Keratinocyte (primary cell): ENCODE results near the gene FFAR4. TPM values are rescaled to one million over a fixed set of nuclear protein-coding genes. Genes with fewer than 3 reads are reported as not detected.

Experiments used
- DNase-seq: peaks from one replicate; pipeline ENCODE4 v3.0.0-alpha.2; 2011; ENCODE audit warnings: low read depth, missing footprints, low spot score
- FAIRE-seq: peaks from 2 replicates; lab custom pipeline; 2011; peaks lifted over from hg19 to GRCh38; lab: Jason Lieb, UNC
- H2AFZ ChIP-seq: 2 replicates; pipeline ENCODE4 v1.6.0; 2012; ENCODE audit warnings: low read length, control low read depth, inconsistent platforms; ENCODE audit not compliant: control insufficient read depth
- H3K27ac ChIP-seq: 2 replicates; pipeline ENCODE4 v1.5.1; 2011; ENCODE audit warnings: low read length; ENCODE audit not compliant: control insufficient read depth, insufficient read depth
- H3K27me3 ChIP-seq: 3 replicates; pipeline ENCODE4 v1.6.0; 2011; ENCODE audit warnings: low read length; ENCODE audit not compliant: control insufficient read depth, insufficient read depth; ENCODE audit errors: extremely low read depth
- H3K36me3 ChIP-seq, 2 experiments: 2 replicates in 1 of 2; 3 replicates in 1 of 2; pipeline ENCODE4 v1.5.1; 2011; ENCODE audit warnings: low read length in 2 of 2, mild to moderate bottlenecking in 1 of 2; ENCODE audit not compliant: control insufficient read depth in 2 of 2, insufficient read depth in 2 of 2; ENCODE audit errors: extremely low read depth in 1 of 2
- H3K4me1 ChIP-seq: 3 replicates; pipeline ENCODE4 v1.5.1; 2011; ENCODE audit warnings: low read length; ENCODE audit not compliant: control insufficient read depth, insufficient read depth; ENCODE audit errors: extremely low read depth
- H3K4me2 ChIP-seq: 3 replicates; pipeline ENCODE4 v1.6.0; 2011; ENCODE audit warnings: low read depth, low read length; ENCODE audit not compliant: control insufficient read depth, insufficient read depth; ENCODE audit errors: extremely low read depth
- H3K4me3 ChIP-seq, 3 experiments: fragments of 200-600 bp in 1 of 3; sonication (generic) in 1 of 3; 2 replicates in 2 of 3; 3 replicates in 1 of 3; pipeline ENCODE4 v1.5.1; 2011 to 2016; ENCODE audit warnings: low read length in 3 of 3, mild to moderate bottlenecking in 3 of 3, control low read depth in 2 of 3, inconsistent platforms in 1 of 3, low read depth in 1 of 3, mixed read lengths in 1 of 3, mixed run types in 1 of 3, moderate library complexity in 1 of 3; ENCODE audit not compliant: control insufficient read depth in 2 of 3, insufficient read depth in 2 of 3; ENCODE audit errors: extremely low read depth in 1 of 3
- H3K79me2 ChIP-seq: 2 replicates; pipeline ENCODE4 v1.6.0; 2012; ENCODE audit warnings: low read length; ENCODE audit not compliant: control insufficient read depth, insufficient read depth
- H3K9ac ChIP-seq: 3 replicates; pipeline ENCODE4 v1.6.0; 2011; ENCODE audit warnings: low read length; ENCODE audit not compliant: control insufficient read depth, insufficient read depth; ENCODE audit errors: extremely low read depth
- H3K9me1 ChIP-seq: 3 replicates; pipeline ENCODE4 v1.6.0; 2011; ENCODE audit warnings: low read length; ENCODE audit not compliant: control insufficient read depth, insufficient read depth; ENCODE audit errors: extremely low read depth
- H3K9me3 ChIP-seq: 2 replicates; pipeline ENCODE4 v1.5.1; 2012; ENCODE audit warnings: low read depth, low read length; ENCODE audit not compliant: control insufficient read depth
- H4K20me1 ChIP-seq: 3 replicates; pipeline ENCODE4 v1.6.0; 2011; ENCODE audit warnings: low read length; ENCODE audit not compliant: control insufficient read depth, insufficient read depth; ENCODE audit errors: extremely low read depth
- CTCF ChIP-seq, 3 experiments: IDR thresholded peaks in 1 of 3; conservative IDR thresholded peaks in 1 of 3; optimal IDR thresholded peaks in 1 of 3; 2 replicates in 2 of 3; 3 replicates in 1 of 3; pipeline versions ENCODE3 to v1.5.1; 2011; ENCODE audit warnings: low read length in 3 of 3, mild to moderate bottlenecking in 3 of 3, moderate library complexity in 2 of 3, control low read depth in 1 of 3, inconsistent platforms in 1 of 3; ENCODE audit not compliant: insufficient read depth in 2 of 3; ENCODE audit errors: extremely low read depth in 1 of 3
- EZH2 ChIP-seq: IDR thresholded peaks from one replicate; pipeline ENCODE4 v1.6.1; 2012; ENCODE audit warnings: inconsistent platforms, mild to moderate bottlenecking, low read length, moderate library complexity
- dilution Hi-C: fragments of 300-500 bp; cut with MboI; formaldehyde crosslinking; loops from one replicate; pipeline ENCODE4 v1.7.0; 2020; ENCODE audit warnings: low sequenced_read_pairs; ENCODE audit not compliant: extremely low pct_ligation_motif_present
- polyA plus RNA-seq, 5 experiments: library from polyadenylated mRNA; depleted of rRNA in 3 of 5; stranded (reverse) in 3 of 5; stranded (forward) in 1 of 5; unstranded in 1 of 5; fragments of >200 nt; gene quantifications; 1 replicate in 1 of 5; 2 replicates in 3 of 5; 3 replicates in 1 of 5; pipeline versions ENCODE4 v1.2.1 to v1.2.3, GENCODE V29; 2011 to 2012; ENCODE audit warnings: missing spikeins in 2 of 5, low read depth in 1 of 5, low replicate concordance in 1 of 5

Gene FFAR4
- polyA plus RNA-seq, 1 donor (not counting 4 experiments of a cell fraction or from before 2014, with no cell fraction given): not detected

DNA sequence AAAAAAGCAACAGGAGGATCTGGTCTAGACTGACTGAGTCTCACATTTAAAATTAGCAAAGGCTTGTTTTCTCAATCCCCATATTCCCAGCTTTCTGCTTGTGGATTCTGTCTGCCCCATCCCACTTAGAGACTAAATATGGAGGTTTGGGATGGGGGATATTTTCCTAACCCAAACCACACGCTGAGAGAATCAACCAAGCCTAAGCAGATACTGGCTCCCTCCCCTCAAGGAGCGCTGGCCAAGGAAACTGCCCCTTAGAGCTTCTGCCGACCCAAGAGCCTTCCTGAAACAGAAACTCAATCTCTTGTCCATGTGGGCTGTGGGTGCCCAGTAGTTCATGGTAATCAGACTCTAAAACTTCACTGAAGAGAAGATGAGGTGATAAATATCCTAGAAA, 3.9 kb downstream of the FFAR4 start:
- FAIRE-seq (no peak), DNase-seq (no peak)
- peaks cover 51% of the 10 kb centered on the region for H3K27me3 ChIP-seq
- no peaks in the 10 kb centered on the region for H4K20me1 ChIP-seq
- no peak overlapping the region for H3K4me3 ChIP-seq
- no peak overlapping the region for H3K27ac ChIP-seq
- H3K4me2 ChIP-seq: no peak overlapping the region
- no peaks in the 10 kb centered on the region for H3K9me1 ChIP-seq
- no peaks in the 10 kb centered on the region for H3K79me2 ChIP-seq
- H3K36me3 ChIP-seq: no peaks in the 10 kb centered on the region
- no peak overlapping the region for H2AFZ ChIP-seq
- no peak for TF ChIP-seq EZH2
- no peak for TF ChIP-seq CTCF (optimal IDR thresholded peaks at IDR 0.05 in 1 of 3, IDR thresholded peaks at IDR 0.05 in 1 of 3, conservative IDR thresholded peaks at IDR 0.05 in 1 of 3; ENCODE audit: extremely low read depth in 1 of 3, insufficient read depth in 2 of 3, low read length in 3 of 3)
- no peak overlapping the region for H3K9ac ChIP-seq
- dilution Hi-C loops: no loop called here
- no peaks in the 10 kb centered on the region for H3K9me3 ChIP-seq
- peaks cover 10% of the 10 kb centered on the region for H3K4me1 ChIP-seq

- H3K4me3 ChIP-seq: no peak overlapping the region
- DNase-seq (no peak), FAIRE-seq (no peak)
- no peak overlapping the region for H2AFZ ChIP-seq
- no peaks in the 10 kb centered on the region for H3K79me2 ChIP-seq
- H3K9me3 ChIP-seq: no peaks in the 10 kb centered on the region
- H3K27ac ChIP-seq: no peak overlapping the region
- peaks cover 31% of the 10 kb centered on the region for H3K27me3 ChIP-seq
- no peaks in the 10 kb centered on the region for H3K36me3 ChIP-seq
- no peak overlapping the region for H3K9ac ChIP-seq
- H3K9me1 ChIP-seq: peaks cover 2% of the 10 kb centered on the region
- no peaks in the 10 kb centered on the region for H4K20me1 ChIP-seq
- TF ChIP-seq CTCF (optimal IDR thresholded peaks at IDR 0.05 in 1 of 3, IDR thresholded peaks at IDR 0.05 in 1 of 3, conservative IDR thresholded peaks at IDR 0.05 in 1 of 3; ENCODE audit: extremely low read depth in 1 of 3, insufficient read depth in 2 of 3, low read length in 3 of 3): no peak
- TF ChIP-seq EZH2: no peak
- dilution Hi-C loops: no loop called here
- H3K4me1 ChIP-seq: peaks cover 15% of the 10 kb centered on the region
- no peak overlapping the region for H3K4me2 ChIP-seq
Observed at GRCh38 chr10:93572606-93573005, 6.1 kb downstream of the FFAR4 start.
